ENCODE measurements around the gene PLPP4. TPM values are rescaled to one million over a fixed set of nuclear protein-coding genes. Genes with fewer than 3 reads are reported as not detected.

Gene PLPP4
- total RNA-seq, 1 experiment from 2014 or later = not detected

DNA sequence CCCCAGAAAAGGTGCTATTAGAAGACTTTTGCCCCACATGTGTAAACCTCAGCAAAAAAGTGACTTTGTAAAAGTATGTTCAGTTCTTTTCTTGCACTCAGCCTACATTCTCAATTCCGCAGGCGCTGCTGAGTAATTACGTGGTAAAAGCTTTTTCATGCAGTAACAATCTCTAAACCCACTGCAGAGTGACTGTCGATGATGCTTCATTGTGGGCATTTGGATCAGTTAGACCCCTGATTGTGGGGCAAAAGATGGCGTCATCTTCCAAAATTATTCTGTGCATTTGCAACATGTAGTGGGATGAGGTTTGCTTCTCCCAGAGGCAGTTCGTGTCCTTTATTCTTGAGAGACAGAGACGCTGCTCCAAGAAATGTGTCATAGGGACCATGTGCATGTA lies 85.6 kb downstream of the PLPP4 start:
- Histone ChIP-seq H3K79me2 (ENCODE audit: low read depth) (no peaks in the 10 kb centered on the region), H2AFZ (no peak overlapping the region), H3K4me2 (no peak overlapping the region), H3F3A (ENCODE audit: insufficient read depth, low read depth) (no peaks in the 10 kb centered on the region), H3K27ac (no peak overlapping the region), H3K4me3 (no peak overlapping the region), H3K9me3 (ENCODE audit: insufficient read depth, low read depth) (no peaks in the 10 kb centered on the region), H3K27me3 (ENCODE audit: insufficient read depth, low read depth) (no peaks in the 10 kb centered on the region), H3K4me1 (replicated peaks; ENCODE audit: insufficient read depth) (no peaks in the 10 kb centered on the region), H3K36me3 (ENCODE audit: low read depth) (no peaks in the 10 kb centered on the region), H4K20me1 (ENCODE audit: insufficient read depth) (no peaks in the 10 kb centered on the region), H3K9me2 (ENCODE audit: insufficient read depth) (no peaks in the 10 kb centered on the region)
- ChIA-PET CTCF (no interaction called here), POLR2A (ENCODE audit: unreplicated experiment) (no interaction called here)
- BruUV-seq (replicated peaks) = no TSS peak
- no peak for DNase-seq
- intact Hi-C loops (cut with micrococcal nuclease; ENCODE audit: unreplicated experiment) = no loop called here
- TF ChIP-seq EZH2 (IDR thresholded peaks at IDR 0.05; ENCODE audit: low read depth) = no peak
- TF ChIP-seq, protein P1, sequence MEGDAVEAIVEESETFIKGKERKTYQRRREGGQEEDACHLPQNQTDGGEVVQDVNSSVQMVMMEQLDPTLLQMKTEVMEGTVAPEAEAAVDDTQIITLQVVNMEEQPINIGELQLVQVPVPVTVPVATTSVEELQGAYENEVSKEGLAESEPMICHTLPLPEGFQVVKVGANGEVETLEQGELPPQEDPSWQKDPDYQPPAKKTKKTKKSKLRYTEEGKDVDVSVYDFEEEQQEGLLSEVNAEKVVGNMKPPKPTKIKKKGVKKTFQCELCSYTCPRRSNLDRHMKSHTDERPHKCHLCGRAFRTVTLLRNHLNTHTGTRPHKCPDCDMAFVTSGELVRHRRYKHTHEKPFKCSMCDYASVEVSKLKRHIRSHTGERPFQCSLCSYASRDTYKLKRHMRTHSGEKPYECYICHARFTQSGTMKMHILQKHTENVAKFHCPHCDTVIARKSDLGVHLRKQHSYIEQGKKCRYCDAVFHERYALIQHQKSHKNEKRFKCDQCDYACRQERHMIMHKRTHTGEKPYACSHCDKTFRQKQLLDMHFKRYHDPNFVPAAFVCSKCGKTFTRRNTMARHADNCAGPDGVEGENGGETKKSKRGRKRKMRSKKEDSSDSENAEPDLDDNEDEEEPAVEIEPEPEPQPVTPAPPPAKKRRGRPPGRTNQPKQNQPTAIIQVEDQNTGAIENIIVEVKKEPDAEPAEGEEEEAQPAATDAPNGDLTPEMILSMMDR (conservative IDR thresholded peaks at IDR 0.05) = no peak

DNA sequence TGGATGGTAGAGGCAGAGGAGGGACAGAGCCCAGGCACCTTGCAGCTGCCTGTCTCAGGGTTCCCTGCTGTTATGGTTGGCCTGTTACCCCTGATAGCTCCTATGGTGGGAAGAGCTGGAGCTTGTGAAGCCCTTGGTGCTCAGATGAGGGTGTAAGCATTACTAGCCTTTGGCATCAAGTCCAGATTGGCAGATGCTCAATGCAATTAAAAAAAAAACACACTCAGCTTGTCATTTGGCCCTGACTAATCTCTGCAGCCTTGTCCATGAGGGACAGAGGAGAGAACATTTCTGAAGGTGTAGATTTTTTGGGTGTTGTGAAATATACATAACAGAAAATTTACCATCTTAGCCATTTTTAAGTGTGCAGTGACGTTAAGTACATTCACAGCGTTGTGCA lies 86.3 kb downstream of the PLPP4 start:
- no peaks in the 10 kb centered on the region for H4K20me1 ChIP-seq (ENCODE audit: insufficient read depth)
- intact Hi-C loops (cut with micrococcal nuclease; ENCODE audit: unreplicated experiment) = no loop called here
- H3K27ac ChIP-seq = no peak overlapping the region
- no peak overlapping the region for H3K4me2 ChIP-seq
- H3K9me3 ChIP-seq (ENCODE audit: insufficient read depth, low read depth) = no peaks in the 10 kb centered on the region
- H3K79me2 ChIP-seq (ENCODE audit: low read depth) = no peaks in the 10 kb centered on the region
- no TSS peak for BruUV-seq (replicated peaks)
- ChIA-PET CTCF (no interaction called here), POLR2A (ENCODE audit: unreplicated experiment) (no interaction called here)
- no peaks in the 10 kb centered on the region for H3K27me3 ChIP-seq (ENCODE audit: insufficient read depth, low read depth)
- H3K9me2 ChIP-seq (ENCODE audit: insufficient read depth) = no peaks in the 10 kb centered on the region
- no peak for TF ChIP-seq EZH2 (IDR thresholded peaks at IDR 0.05; ENCODE audit: low read depth)
- TF ChIP-seq, protein P1 (conservative IDR thresholded peaks at IDR 0.05) = no peak
- no peaks in the 10 kb centered on the region for H3K36me3 ChIP-seq (ENCODE audit: low read depth)
- H3F3A ChIP-seq (ENCODE audit: insufficient read depth, low read depth) = no peaks in the 10 kb centered on the region
- H3K4me1 ChIP-seq (replicated peaks; ENCODE audit: insufficient read depth) = no peaks in the 10 kb centered on the region
- H3K4me3 ChIP-seq = no peak overlapping the region
- no peak overlapping the region for H2AFZ ChIP-seq
- DNase-seq = no peak

DNA sequence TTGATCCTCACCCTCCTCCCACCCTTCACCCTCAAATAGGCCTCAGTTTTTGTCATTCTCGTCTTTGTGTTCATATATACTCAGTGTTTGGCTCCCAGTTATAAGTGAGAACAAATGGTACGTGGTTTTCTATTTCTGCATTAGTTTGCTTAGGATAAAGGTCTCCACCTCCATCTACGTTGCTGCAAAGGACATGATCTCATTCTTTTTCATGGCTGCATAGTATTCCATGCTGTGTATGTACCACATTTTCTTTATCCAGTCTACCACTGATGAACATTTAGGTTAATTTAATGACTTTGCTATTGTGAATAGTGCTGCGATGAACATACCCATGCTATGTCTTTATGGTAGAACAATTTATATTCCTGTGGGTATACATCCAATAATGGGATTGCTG lies 91.2 kb downstream of the PLPP4 start:
- Histone ChIP-seq H3K4me3 (no peak overlapping the region), H3K27ac (no peak overlapping the region), H3K9me2 (ENCODE audit: insufficient read depth) (no peaks in the 10 kb centered on the region), H3K79me2 (ENCODE audit: low read depth) (no peaks in the 10 kb centered on the region), H3K4me2 (no peak overlapping the region), H4K20me1 (ENCODE audit: insufficient read depth) (no peaks in the 10 kb centered on the region), H3K9me3 (ENCODE audit: insufficient read depth, low read depth) (no peaks in the 10 kb centered on the region), H3F3A (ENCODE audit: insufficient read depth, low read depth) (no peaks in the 10 kb centered on the region), H3K4me1 (replicated peaks; ENCODE audit: insufficient read depth) (no peaks in the 10 kb centered on the region), H2AFZ (no peak overlapping the region), H3K36me3 (ENCODE audit: low read depth) (no peaks in the 10 kb centered on the region), H3K27me3 (ENCODE audit: insufficient read depth, low read depth) (no peaks in the 10 kb centered on the region)
- TF ChIP-seq, protein P1 (conservative IDR thresholded peaks at IDR 0.05) = no peak
- no peak for TF ChIP-seq EZH2 (IDR thresholded peaks at IDR 0.05; ENCODE audit: low read depth)
- CTCF ChIA-PET = no interaction called here
- no peak for DNase-seq
- intact Hi-C loops (cut with micrococcal nuclease; ENCODE audit: unreplicated experiment) = no loop called here
- no TSS peak for BruUV-seq (replicated peaks)
- POLR2A ChIA-PET (ENCODE audit: unreplicated experiment) = no interaction called here

Measured in PC-9 (cell line).